T follicular helper cell (primary cell): ENCODE data around the gene MYRF.

Experiments used
- DNase-seq: peaks from one replicate; pipeline ENCODE4 v3.0.0-alpha.2; 2020; ENCODE audit warnings: low read depth

The MYRF gene

DNA sequence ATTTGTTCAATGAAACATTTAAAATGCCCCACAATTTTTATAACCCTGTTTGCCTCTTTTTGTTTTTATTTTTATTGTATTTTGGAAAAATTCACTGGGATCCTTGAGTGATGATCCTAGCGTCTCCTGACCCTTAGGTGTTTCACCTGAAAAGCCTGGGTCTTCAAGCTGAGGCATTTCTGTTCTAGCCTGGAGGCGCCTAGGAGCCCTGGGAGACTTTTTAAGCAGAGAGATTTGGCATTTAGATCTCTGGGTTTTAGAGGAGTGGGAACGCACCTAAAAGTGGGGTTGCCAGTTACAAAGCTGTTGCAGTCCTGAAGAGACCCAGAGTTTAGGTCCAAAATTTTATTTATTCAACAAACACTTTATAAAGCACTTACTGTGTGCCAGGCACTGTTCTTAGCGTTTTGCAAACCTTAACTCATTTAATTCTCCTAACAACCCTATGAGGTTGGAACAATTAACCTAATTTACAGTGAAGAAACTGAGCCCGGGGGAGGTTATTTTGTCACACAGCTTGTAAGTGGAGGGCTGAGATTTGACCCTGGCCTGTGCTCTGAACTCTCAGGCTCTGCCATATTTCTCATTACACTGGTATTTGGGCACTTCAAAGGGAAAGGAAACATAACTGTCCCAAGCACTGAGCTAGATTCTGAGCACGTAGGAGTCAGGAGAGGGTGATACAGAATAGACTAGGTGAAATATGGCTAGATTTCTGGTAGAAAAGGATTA lies 65.2 kb downstream of the MYRF start:
- DNase-seq: no peak

DNA sequence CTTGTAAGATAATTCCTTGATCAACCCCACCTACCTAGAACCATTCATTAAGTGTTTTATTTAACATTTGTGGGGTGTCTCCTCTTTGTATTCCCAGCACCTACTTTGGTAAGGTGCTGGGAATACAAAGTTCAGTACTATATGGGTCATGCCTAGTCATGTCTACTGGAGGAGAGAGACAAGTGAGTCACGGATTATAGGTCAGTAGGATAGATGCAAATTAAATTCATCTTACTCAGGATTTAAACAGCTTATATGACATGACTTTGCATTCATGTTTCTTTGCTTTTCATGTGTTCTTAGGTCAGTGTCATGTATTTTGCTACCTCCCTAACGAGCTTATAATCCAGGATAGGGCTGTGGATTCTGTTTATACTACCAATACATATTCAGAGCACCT lies 67.7 kb downstream of the MYRF start:
- no peak for DNase-seq

DNA sequence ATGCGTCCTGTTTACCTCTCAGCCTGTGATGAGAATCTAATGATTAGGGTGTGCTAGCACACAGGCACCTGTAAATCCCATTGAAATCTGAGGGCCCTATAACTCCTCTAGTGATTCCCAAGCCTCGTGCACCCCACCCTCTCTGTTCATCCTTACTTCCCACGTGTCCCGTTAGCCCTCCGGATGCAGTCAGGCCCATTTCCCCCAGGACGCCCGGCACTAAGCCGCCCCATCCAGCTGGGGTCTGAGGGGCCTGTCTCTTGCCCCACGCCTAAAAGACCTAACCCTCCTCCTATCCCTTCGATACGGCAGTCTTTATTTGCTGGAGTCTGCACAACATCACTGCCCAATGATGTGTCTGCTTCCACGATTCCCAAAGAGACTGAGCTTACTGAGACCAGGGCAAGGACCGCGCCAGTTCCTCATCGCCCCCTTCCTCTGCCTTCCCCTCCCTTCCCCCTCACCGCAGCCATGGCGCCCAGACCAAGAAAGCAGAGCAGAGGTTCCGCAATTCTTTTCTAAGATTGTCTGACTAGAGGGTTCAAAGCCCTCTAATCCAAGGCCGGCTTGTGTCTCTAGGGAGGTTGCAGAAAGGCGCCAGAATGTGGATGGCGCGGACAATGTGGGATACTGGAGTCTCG lies 74.6 kb downstream of the MYRF start:
- no peak for DNase-seq

DNA sequence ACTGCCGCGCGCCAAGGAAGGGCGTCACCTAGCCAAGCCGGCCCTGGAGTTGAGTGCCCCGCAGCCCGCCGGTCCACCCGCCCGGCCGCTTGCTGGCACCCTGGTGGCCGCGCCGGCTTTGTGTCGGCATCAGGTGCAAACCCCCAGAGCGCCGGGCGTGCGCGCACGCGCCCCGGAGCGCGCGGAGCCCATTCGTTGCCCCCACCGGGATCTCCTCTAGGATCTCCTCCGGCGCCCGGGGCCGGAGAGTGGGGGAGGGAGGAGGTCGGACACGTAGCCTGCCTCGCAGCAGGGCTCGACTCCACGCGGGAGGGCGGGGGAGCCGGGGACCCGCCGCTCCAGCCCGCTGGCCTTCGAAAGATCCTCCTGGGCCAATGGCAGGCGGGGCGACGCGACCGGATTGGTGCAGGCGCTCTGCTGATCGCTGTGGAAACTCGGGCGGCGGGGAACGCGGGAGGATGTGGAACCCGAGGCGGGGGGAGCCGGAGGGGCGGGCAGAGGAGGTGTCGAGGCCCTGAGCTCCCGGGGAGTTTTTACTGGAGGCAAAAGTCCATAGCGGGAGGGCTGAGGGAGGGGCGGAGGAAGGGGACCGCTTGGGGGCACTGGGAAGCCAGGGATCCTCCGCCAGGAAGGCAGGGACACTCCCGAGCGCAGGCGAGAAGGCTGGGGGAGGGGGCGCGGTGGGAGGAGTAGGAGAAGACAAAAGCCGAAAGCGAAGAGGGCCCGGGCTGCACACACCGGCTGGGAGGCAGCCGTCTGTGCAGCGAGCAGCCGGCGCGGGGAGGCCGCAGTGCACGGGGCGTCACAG lies 75.3 kb downstream of the MYRF start, which contains the start of gene FADS2:
TSS of gene FADS2 (plus strand) at position 730 of the 808 bp plus-strand sequence. CDS start 91 bp downstream, outside the sequence.
- peak; percentile 82 for DNase-seq

DNA sequence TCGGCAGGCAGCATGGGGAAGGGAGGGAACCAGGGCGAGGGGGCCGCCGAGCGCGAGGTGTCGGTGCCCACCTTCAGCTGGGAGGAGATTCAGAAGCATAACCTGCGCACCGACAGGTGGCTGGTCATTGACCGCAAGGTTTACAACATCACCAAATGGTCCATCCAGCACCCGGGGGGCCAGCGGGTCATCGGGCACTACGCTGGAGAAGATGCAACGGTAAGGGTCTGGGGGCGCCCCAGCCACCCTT lies 75.9 kb downstream of the MYRF start:
- no peak for DNase-seq

DNA sequence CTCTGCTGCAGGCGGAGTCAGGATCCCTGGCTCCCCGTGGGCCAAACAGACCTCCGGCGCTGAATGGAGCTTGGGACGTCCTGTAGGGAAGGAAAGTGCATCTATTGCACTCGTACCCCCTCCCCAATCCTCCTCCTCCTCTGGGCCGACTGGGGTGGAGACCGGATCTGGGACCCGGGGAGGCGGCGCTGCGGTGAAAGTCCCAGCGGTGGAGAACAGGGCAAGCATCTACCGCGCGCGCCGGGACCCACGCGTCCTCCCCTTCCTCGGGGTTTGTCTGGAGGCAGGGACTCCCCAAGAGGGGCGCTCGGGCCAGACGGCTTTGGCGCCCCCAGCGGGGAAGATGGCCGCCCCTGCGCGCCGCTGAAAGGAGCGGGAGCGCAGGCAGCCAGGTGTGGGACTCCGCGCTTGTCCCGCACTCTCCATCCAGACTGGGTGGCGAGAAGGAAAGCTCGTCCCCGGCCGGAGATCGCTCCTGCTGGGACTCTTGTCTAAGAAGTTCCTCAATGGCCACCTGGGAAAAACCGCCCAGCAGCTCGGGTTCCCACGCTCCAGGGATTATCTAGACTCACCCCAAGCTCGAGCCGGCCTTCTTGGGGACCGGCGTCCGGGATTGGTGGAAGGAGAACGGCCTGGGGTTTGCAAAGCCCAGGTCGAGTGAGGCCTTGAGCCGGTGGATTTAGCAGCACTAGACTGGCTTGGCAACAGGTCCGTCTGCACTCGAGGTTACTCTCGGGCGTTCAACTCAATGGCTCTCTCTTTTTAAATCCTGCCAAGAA lies 76.4 kb downstream of the MYRF start:
- peak; percentile 25 for DNase-seq

DNA sequence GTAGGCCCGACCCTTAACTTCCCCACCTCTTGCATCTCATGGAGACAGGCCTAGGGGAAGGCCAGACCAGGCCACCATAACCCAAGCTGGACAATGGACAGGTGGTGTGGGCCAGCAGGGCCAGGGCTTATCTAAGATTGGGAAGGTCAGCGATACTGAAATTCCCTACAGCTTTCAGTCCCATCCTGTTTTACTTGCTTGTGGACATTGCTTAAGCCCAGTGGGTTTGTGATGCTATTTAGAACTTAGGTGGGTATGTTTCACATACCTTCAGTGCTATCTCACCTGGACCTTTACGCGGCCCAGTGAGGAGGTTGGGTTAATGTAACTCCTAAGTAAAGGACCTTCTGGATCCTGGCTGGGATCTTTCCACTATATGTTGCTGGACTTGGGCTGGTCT lies 77.4 kb downstream of the MYRF start:
- DNase-seq: no peak

DNA sequence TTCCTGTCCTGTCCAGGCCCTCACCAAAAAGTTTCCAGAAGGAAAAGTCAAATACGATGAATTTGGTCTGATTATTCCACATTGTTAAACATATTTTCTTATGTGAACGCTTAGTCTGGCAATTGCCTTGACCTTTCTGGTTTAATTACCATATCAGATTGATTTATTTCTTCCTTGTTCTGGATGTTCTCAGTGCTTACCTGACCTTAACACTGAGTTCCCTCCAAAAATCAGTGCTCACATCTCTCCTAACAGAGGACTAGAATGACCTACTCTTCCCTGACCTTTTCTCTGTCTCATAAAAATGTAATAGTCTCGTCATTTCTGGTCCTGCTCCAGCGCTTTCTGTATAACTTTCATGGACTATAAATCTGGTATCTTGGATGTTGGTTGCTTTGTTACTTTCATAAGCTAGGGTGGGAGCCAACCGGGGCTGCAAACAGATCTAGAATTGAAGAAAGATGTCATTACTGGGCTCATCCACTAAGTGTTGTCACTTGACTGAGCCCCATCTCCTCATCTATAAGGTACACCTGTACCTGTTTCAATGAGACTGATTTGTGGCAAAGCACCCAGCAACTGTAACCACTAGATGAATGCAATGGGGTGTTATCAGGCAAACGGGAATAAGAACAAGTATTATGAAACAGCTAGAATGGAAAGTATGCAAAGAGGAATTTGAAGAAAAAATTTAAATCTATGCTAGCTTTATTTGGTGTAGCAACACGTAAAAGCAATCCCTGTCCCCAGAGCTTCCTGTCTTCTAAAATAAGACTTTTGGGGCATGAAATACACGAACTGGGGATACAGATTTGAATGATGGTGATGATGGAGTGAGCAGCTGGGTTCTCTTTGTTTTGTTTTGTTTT lies 78.0 kb downstream of the MYRF start:
- DNase-seq: no peak

DNA sequence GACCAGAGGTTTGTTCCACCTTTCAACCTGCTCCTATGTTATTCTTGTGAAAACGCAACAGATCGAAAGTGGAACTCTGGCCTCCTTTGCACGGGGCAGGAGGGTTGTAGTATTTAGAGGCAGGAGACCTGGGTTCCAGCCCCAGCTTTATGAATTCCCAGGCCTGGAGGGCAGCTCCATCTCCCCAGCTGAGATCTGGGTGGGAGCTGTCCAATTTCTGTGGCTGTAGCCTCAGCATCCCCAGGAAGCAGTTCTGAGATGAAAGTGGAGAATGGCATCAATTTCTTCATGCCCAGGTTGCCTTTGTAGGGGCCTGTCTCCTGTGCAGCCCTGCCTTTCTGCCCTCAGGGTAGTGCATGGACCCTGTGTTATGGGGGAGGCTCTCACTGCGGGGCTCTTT lies 79.8 kb downstream of the MYRF start:
- no peak for DNase-seq

DNA sequence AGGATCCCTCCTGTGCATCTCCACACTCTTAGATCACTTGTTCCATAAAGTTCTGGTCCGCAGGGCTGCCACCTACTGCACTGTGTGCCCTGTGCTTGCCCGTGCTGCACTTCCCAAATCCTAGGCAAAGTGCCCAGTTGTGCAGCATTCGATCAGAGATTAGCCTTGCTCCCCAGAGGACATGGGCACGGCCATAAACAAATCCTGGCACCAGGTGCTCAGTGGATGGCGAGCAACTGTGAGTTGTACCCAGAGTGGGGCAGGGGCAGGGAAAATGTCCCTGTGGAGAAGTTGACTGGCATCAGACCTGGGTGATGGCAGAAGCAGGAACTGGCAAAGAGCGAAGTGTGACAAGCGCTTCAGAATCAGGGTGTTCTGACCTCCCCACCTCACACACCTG lies 80.3 kb downstream of the MYRF start:
- DNase-seq: no peak

DNA sequence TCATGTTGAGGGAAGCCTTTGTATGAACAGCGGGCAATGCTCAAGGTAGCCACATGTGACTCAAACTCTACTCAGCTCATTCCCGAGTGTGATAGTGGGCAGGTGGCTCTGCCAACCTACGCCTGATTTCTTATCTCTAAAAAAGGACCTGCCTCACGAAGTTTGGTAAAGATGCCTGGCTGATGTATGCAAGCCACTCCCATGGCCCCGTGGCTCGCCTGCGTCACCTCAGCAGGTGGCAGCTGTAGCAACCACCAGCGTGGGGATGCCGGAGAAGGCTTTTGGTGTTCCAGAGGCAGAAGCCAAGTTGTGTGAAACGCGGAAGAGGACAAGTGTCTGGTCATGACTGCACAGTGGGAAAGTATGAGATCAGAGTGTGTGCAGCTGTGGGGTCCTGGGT lies 81.0 kb downstream of the MYRF start:
- DNase-seq: peak; percentile 58

DNA sequence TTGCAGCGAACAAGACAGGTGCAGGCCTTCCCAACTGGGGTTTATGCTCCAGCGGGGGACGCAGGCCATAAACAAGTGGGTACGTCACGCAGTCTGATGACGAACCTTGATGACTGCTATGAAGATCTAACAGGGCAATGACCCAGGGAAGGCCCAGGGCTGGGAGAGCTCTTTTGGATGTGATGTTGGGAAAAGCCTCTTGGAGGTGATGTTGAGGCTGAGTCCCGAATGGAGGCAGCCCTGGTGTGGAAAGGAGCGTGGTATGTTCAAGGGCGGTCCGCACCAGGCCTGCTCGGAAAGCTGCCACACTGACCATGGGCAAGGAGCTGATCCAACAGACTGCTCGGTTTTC lies 81.5 kb downstream of the MYRF start:
- no peak for DNase-seq

DNA sequence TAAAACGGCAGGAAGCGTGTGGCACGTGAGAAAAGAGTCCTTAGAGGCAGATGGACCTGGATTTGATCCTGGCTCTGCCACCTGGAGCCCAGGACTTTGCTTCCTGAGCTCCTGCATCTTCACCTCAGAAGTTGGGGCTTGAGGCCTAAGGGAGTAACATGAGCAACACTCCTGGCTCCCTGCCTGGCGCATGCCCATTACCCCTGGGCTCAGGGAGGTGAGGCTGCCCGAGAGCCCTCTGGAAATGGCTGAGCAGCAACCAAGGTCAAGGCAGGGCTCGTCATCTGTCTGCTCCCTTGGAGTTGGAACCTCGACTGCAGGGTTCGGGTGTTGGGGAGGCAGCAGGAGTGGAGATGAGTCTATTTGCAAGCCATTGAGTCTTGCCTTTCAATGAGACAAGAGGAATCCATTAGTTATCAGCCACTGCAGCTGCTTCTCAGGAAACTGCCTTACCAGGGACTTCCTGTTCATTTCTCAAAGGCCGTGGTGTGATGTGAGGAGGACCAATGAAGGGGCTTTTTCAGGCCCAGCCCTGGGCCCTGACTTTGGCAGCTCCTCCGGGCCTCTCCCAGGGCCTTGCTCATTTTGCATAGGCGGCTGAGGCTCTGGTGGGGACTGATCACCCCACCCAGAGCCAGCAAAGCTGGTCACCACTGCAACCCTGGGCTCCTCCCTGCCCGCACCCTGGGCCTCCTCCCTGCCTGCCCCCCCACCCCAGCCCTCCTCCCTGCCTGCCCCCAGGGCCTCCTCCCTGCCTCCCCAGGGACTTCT lies 82.0 kb downstream of the MYRF start:
- peak; percentile 41 for DNase-seq

DNA sequence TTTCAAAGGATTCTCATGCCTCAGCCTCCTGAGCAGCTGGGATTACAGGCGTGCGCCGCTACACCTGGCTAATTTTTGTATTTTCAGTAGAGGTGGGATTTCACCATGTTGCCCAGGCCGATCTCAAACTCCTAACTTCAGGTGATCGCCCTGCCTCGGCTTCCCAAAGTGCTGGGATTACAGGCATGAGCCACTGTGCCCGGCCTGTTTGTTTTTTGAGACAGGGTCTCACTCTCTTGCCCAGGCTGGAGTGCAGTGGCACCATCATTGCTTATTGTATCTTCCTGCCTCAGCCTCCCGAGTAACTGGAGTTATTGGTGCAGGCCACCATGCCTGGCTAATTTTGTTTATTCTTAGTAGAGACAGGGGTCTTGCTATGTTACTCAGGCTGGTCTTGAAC lies 83.8 kb downstream of the MYRF start:
- DNase-seq: no peak

DNA sequence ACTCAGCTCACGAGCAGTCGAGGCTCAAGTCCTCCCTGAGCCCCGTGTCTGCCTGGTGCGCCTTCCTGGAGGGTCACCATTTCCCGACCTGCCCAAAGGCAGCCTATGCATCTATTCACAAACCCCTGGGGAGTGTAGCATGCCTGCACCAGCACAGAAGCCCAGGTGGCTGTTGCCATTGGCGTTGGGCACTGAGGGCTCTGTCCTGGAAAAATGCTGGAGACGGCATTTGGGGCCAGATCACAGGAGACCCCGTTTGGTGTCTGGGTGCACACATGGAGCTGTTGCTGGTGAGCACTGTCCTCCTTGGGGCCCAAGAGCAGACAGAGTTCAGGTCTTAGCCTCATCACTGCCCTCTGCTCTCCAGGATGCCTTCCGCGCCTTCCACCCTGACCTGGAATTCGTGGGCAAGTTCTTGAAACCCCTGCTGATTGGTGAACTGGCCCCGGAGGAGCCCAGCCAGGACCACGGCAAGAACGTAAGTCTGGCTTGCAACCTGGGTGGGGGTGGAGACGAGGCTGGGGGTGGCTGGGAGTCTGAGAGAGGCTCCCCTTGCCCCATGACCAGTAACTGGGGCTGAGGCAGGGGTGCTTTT lies 85.1 kb downstream of the MYRF start:
- DNase-seq: no peak
